Raji (cell line): Measurements from ENCODE around the gene SOX14.

Experiments
- POLR2A ChIP-seq: IDR thresholded peaks from 2 replicates; pipeline ENCODE4 v1.6.1; 2011; ENCODE audit warnings: low read depth, low read length, control low read depth; ENCODE audit not compliant: insufficient read depth

SOX14 gene

DNA sequence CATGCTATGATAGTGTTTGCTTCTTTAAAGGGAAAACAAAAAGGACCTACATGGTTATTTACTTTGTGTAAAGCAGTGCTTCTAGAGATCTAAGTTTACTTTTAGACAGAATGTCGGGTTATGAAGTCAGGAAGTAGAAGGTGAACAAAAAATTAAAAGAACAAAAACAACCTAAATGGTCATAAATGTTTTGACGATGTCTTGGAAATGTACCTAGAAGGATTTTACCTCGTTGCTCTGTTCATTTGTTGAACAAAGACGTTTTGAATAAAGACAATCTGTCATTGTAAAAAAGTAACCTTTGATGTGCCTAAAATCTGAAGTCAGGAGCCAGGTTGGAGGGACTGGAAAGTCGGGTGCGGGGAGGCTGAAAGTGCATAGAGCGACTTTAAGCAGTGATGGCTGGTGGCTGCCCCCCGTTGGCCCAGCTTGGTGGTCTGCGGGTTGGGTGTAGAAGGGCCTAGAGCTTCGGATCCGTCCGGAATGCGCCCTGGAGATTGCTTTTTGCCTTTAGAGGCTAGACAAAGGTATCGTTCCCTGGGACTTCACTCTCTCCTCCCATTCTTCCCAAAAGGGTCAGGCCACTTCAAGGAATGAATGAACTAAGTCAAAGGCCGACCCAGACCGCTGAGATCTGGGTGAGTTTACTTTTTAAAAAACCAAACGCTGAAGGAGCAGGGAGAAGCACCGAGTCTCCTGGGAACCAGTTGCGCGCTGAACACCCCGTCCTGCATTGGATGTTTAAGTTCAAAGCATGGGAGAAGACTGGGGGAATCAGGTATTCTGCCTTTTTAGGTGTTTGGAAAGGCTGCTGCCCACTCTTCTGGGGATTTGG lies 2.1 kb downstream of the SOX14 start:
- TF ChIP-seq POLR2A, result no peak

DNA sequence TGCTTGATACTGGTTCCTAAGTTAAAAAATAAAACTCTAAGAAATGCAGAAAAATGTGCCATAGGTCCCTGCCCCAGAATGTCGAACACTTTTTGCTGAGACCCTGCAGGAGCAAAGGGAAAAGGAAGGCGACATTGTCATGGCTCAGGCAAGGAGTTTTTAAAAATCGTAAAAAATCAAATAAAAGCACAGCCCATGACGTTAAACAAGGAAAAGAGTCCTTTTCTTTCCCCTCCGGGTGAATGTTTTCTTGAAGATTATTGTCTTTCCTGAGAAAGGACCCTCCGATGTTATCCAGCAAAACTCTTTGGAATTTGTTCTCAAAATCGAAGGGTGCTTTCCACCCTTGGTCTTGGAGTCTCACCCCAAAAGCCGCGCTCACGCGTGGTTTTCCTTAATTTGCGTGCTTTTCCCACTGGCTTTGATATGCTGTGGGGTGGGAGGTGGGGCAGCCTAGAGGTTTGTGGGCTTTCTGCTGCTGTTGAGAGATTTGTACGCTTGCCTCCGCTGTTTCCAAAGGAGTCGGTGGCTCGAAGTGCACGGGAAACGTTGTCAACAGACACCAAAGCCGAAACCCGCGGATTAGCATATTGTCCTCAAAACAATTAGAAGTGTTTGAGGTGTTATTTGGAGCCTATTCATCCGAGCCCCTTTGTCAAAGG lies 2.9 kb downstream of the SOX14 start:
- TF ChIP-seq POLR2A, result no peak

DNA sequence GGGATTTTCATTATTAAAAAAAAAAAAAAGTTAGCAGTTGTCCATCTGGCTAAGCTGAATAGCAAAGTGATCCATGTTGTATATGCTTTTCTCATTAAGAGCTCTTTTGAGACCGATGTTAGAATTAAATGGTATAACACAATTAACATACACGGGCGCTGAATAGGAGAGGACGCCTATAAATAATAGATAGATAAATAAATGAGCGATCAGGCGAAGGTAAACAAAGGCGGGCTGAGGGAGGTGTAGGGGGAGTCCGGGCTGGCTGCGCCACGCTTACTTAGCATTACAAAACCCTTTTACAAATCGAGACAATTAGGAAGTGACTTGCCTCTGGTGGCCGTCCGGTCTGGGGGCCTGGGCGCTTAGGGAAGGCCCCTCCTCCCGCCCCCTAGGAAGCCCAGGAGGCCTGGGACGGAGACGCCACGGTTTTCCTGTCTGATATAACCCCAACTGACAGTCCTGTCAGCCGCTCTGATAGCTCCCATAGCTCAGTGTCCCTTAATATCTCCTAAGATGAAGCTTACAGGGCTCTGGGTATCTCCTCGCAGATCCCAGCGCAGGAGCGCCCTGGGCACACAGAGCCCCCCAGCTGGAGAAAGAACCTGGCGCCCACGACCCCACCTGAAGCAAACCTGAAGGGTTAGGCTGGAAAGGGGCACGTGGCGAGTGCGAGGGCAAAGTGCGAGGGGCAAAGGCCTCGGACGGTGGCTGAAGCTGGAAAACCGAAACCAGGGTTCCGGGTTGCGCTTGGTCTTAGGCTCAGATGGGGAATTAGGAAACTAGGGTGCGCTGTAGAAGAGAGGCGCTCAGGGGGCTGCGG lies 3.6 kb downstream of the SOX14 start:
- no peak for TF ChIP-seq POLR2A

DNA sequence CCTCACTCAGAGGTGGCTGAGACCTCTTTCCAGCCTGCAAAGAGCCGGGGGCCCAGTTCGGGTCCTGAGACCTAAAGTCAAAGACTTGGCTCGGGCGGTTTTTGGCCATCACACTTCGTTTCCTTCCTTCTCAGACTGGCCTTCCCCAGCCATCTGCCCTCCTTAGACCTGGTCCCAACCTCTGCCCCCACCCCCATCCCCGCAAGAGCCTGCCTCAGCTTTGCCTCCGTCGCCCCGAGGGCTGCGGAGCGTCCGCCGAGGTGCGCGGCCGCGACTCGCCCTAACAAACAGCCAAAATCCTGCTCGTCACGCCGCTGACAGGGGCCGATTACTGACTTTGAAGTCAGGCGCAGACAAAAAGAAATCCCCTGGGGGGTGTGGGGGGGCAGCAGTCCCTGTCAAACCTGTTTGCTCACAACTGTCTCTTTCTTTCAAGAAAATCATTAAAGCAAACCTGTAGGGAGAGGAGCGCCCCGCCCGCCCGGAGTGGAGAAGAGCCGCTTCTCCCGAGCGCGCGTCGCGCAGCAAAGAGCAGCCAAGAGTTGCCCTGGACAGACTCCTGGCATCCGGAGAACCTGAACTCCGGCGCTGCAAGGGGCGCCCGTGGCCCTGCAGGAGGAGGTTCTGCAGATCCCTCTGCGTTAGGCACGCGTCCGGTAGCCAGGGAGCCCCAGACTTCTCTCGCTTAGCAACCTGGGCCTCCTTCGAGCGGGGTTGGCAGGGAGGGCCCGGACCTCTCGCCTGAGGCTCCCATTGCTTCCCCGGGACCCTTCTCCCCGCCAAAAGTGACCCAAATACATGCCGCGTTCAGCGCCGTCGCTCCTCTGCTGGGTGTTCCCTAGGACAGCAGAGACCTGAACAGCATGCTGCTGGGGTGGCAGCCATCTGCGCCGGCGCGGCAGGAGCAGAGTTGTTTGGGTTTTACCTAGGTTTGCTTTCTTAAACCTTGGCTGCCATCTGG lies 4.5 kb downstream of the SOX14 start:
- no peak for TF ChIP-seq POLR2A

DNA sequence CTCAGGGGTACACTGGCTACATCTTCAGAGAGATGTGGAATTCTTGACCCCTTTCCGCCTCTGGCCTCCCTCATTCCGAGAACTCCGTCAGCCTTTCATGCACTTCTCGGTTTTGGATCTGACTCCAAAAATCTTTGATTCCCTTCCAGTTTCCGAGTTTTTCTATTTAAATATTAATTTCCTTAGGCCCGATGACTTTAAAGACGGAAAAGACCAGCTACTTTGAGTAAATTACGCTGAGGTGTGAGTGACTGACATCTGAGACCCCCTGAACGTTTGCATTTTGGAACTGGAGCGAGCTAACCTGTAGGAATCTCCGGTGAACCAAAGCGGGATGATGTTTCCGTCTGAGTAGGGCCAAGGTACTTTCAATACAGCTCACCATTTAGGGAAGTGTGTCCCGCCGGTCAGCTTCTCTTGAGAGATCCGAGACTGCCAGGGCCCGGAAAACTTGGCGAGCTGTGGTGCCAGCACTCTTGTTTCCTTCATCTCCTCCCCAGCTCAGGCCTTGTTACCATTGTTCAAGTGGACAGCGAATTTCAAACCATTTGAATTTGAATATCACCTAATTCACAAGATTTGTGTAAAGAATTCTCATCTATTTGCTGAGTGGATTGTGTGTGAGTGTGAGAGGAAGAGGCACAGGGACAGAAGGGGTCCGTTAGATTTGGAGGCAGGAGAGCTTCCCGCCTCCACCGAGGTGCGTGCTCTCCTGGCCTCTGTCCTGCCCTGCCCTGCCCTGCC lies 5.4 kb downstream of the SOX14 start:
- no peak for TF ChIP-seq POLR2A

DNA sequence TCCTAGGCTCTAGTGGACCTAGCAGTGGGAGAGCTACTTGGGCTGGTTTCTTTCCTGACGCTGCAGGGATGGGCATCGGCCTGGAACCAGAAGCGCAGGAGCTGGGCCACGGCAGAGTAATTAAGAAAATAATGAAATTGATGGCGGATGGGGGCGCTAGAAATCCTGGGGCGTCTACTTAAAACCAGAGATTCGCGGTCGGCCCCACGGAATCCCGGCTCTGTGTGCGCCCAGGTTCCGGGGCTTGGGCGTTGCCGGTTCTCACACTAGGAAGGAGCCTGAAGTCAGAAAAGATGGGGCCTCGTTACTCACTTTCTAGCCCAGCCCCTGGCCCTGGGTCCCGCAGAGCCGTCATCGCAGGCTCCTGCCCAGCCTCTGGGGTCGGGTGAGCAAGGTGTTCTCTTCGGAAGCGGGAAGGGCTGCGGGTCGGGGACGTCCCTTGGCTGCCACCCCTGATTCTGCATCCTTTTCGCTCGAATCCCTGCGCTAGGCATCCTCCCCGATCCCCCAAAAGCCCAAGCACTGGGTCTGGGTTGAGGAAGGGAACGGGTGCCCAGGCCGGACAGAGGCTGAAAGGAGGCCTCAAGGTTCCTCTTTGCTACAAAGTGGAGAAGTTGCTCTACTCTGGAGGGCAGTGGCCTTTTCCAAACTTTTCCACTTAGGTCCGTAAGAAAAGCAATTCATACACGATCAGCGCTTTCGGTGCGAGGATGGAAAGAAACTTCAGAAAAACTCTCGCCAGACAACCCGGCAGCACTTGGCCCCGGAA lies 6.1 kb downstream of the SOX14 start:
- no peak for TF ChIP-seq POLR2A

DNA sequence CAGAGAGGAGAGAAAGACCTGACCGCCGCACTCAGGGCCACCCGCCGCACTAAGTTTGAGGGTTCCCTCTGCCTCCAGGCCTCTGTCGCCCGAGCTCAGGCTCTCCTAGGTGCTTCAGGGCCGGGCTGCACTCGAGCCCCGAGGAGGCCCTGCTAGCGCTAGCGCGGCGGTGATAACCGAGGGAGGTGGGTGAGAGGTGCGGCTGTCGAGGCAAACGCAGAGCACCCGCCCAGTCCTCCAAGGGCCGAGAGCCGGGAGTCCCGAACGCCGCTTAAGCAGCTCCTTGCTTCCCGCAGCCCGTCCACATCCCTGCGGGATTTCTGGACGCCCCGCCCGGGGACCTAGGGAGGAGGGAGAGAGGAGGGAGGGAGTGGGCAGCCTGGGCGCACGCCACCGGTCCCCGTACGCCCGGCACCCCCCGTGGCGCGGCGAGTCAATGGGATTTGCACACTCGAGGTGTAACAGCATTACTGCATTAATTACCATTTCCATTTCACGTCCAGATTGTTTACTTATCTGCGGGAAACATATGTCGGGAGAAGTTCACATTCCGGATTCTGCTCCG lies 6.8 kb downstream of the SOX14 start:
- TF ChIP-seq POLR2A, result no peak

DNA sequence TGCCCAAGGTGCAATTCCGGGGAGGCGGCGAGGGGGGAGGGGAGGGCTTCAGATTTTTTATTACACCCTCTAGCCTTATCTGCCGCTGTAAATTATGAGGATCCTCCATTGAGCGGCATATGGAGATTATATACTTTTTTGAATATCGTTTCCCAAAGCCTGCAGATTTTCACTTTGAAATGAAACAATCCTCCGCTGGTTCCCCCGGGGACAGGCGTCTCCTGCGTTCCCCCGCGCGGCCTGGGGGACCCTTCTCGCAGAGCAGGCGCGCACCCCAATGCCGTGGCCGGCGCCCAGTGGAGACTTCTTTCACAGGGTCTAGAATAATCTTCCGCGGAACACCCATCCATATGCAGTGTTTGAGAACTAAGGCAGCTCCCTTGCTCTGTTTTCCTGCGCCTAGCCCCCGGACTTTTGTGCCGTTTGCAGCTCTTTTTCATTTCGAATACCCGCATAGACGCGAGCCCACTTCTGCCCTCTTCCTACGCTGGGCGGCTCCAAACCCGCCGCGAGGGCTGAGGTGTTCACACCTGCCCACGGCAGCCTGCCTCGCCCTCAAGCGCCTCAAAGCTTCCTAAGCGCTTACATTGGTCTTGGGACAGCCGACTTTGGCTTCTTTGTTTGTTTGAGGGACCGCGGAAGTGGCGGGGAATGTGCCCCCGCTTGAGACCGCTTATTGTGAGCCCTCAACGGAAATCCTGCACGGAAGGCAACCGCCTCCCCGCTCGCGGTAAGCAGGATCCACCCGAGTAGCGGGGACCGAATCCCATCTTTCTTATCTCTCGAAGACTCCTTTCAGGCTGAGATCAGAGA lies 7.5 kb downstream of the SOX14 start:
- no peak for TF ChIP-seq POLR2A

DNA sequence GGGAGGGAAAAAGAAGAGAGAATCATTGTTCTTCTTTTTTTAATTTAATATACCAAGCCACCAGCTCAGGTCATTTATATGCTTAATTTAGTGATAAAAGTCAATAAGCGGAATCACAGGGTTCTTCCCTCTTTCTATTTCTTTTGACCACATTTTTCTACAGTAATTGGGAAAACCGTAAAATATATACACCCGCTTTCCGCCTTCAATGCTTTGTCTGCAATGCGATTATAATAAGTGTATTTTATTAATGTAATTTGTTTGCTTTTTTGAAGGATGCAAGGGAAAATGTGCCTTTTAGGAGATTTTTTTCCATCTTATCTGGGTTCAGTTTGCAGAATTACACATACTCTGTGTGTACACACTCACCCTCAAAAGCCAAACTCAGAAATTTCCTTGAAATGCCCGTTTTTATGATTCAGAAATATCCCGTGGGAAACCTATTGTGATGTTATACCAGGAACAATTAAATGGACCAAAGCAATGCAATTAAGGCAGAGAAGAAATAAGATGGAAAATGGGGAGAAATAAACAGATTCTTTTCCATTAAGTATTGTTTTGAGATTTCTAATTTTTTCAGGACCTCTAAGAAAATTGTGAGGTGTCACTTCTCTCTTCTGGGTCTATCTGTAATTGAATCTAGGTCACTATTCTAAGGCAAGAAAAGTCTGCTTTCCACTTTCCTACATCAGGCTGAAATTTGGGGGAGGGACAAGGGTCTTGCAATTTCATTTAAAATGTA lies 8.3 kb downstream of the SOX14 start:
- no peak for TF ChIP-seq POLR2A

DNA sequence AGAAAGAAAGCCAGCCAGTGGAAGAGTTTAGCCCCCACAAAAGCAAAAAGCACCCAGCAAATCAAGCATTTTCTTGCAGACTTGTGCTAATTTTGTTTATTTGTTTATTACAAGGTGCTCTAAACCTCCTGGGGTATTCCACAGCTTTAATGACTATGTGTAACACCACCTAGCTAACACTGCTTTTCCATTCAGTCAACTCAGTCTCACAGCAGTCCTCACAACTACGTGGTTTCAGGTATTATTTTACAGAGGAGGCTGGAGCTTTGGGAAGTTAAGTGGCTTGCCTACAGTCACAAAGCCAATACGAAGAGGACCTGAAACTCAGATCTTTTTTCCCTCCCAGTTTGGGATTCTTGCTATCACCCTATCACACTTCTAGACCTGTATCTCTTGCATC lies 14.8 kb downstream of the SOX14 start:
- TF ChIP-seq POLR2A, result no peak

DNA sequence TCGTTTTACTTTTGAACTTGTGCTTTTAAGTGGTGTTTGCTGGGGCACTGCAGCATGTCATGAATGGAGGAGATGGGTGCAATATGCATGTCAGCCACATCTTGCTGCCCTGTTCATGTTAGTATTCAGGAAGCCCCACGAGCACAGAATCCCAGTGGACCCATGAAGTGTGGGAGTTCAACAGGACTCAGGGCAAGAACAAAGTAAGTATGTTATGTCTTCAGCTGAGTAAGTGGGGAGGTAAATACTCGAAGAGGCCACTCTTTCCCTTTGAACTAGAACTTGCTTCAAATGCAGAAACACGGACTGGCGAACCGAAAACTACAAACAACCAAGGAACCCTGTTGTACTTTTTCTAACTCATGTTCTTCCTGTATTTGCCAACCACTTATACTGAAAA lies 23.4 kb downstream of the SOX14 start:
- TF ChIP-seq POLR2A, result no peak
